Fibroblast of lung (primary cell): ENCODE data around the gene DNM3.

Source experiments
- EZH2 ChIP-seq: IDR thresholded peaks from 2 replicates; pipeline ENCODE4 v1.5.1; 2012; ENCODE audit warnings: low read length, control low read depth, mild to moderate bottlenecking; ENCODE audit errors: missing control alignments
- TF ChIP-seq, protein P1 (sequence below), 2 donors: IDR thresholded peaks in 1 of 2; conservative IDR thresholded peaks in 1 of 2; 1 replicate in 1 of 2; 2 replicates in 1 of 2; pipeline ENCODE4 v1.5.1; 2011 to 2012; ENCODE audit warnings: low read length in 2 of 2, control low read depth in 1 of 2, inconsistent platforms in 1 of 2, low read depth in 1 of 2, mild to moderate bottlenecking in 1 of 2

DNA sequence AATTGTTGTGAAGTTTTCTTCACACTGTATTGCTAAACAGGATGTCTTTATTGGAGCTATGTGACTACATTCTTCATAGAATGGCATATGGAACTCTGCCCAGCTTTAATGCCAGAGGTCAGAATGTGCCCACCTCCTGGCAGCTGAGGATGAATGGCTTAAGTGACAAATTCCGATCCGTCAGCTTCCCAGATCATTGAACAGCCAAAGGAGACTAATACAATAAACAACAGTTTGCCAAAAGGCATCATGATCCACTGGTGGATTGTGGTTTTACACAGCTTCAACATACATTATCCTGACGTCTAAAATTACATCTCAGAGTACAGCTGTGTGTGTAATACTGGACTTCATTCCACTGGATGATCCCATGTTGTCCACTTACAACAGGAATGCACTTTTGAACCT lies 510.5 kb downstream of the DNM3 start:
- TF ChIP-seq, protein P1, sequence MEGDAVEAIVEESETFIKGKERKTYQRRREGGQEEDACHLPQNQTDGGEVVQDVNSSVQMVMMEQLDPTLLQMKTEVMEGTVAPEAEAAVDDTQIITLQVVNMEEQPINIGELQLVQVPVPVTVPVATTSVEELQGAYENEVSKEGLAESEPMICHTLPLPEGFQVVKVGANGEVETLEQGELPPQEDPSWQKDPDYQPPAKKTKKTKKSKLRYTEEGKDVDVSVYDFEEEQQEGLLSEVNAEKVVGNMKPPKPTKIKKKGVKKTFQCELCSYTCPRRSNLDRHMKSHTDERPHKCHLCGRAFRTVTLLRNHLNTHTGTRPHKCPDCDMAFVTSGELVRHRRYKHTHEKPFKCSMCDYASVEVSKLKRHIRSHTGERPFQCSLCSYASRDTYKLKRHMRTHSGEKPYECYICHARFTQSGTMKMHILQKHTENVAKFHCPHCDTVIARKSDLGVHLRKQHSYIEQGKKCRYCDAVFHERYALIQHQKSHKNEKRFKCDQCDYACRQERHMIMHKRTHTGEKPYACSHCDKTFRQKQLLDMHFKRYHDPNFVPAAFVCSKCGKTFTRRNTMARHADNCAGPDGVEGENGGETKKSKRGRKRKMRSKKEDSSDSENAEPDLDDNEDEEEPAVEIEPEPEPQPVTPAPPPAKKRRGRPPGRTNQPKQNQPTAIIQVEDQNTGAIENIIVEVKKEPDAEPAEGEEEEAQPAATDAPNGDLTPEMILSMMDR (conservative IDR thresholded peaks at IDR 0.05 in 1 of 2, IDR thresholded peaks at IDR 0.05 in 1 of 2; ENCODE audit: low read depth in 1 of 2, low read length in 2 of 2) = no peak
- no peak for TF ChIP-seq EZH2
